ENCODE measurements around the gene VIT. TPM values are rescaled to one million over a fixed set of nuclear protein-coding genes. Genes with fewer than 3 reads are reported as not detected.
"Not testable (repeated sequence)": the region's sequence is repeated elsewhere in the genome, so short reads cannot be mapped to it uniquely, and the experiment has no call there.

Gene VIT
- total and polyA plus RNA-seq, 4 donors = 10.0 to 29.2 TPM; not detected in 2

- H3K27me3 ChIP-seq (ENCODE audit: control insufficient read depth in 1 of 2, insufficient read depth in 2 of 2, low read length in 1 of 2); H3K4me3 ChIP-seq (ENCODE audit: low read length in 2 of 2); ATAC-seq (ENCODE audit: low FRiP score); H3K9me3 ChIP-seq (ENCODE audit: control insufficient read depth, low read length); H3K36me3 ChIP-seq (ENCODE audit: control insufficient read depth in 1 of 2, insufficient read depth in 2 of 2, low read length in 1 of 2); H3K4me1 ChIP-seq (ENCODE audit: control insufficient read depth in 1 of 2, insufficient read depth in 2 of 2, low read length in 2 of 2); DNase-seq; H3K27ac ChIP-seq (ENCODE audit: low read depth in 1 of 2, low read length in 2 of 2); intact Hi-C loops (cut with DNase I): not testable (repeated sequence)
- 95 to 98% methylated on average over 22 to 30 of the region's 30 CpGs for WGBS, 2 donors
Measured at GRCh38 chr2:36688291-36688690, 8.2 kb upstream of the VIT start.

GRCh38 chr2:36689013-36689412, 7.5 kb upstream of the VIT start:
- H3K4me1 ChIP-seq (ENCODE audit: control insufficient read depth in 1 of 2, insufficient read depth in 2 of 2, low read length in 2 of 2); H3K4me3 ChIP-seq (ENCODE audit: low read length in 2 of 2); H3K27ac ChIP-seq (ENCODE audit: low read depth in 1 of 2, low read length in 2 of 2); ATAC-seq (ENCODE audit: low FRiP score); H3K9me3 ChIP-seq (ENCODE audit: control insufficient read depth, low read length); H3K27me3 ChIP-seq (ENCODE audit: control insufficient read depth in 1 of 2, insufficient read depth in 2 of 2, low read length in 1 of 2); H3K36me3 ChIP-seq (ENCODE audit: control insufficient read depth in 1 of 2, insufficient read depth in 2 of 2, low read length in 1 of 2); DNase-seq; intact Hi-C loops (cut with DNase I): not testable (repeated sequence)
- 95 to 97% methylated on average over 15 of the region's 15 CpGs for WGBS, 2 donors

- no peak for DNase-seq
- intact Hi-C loops (cut with DNase I) = no loop called here
- ATAC-seq (ENCODE audit: low FRiP score) = no peak
- no peak overlapping the region for H3K4me3 ChIP-seq (ENCODE audit: low read length in 2 of 2)
- WGBS, 2 donors = 45 to 48% methylated on average over 2 of the region's 2 CpGs
- H3K27me3 ChIP-seq (ENCODE audit: control insufficient read depth in 1 of 2, insufficient read depth in 2 of 2, low read length in 1 of 2) = no peaks in the 10 kb centered on the region
- H3K36me3 ChIP-seq (ENCODE audit: control insufficient read depth in 1 of 2, insufficient read depth in 2 of 2, low read length in 1 of 2) = no peaks in the 10 kb centered on the region
- H3K27ac ChIP-seq (ENCODE audit: low read depth in 1 of 2, low read length in 2 of 2) = no peak overlapping the region
- H3K9me3 ChIP-seq (ENCODE audit: control insufficient read depth, low read length) = no peaks in the 10 kb centered on the region
- no peaks in the 10 kb centered on the region for H3K4me1 ChIP-seq (ENCODE audit: control insufficient read depth in 1 of 2, insufficient read depth in 2 of 2, low read length in 2 of 2)
Measured at GRCh38 chr2:36692121-36692520, 4.4 kb upstream of the VIT start.

DNA sequence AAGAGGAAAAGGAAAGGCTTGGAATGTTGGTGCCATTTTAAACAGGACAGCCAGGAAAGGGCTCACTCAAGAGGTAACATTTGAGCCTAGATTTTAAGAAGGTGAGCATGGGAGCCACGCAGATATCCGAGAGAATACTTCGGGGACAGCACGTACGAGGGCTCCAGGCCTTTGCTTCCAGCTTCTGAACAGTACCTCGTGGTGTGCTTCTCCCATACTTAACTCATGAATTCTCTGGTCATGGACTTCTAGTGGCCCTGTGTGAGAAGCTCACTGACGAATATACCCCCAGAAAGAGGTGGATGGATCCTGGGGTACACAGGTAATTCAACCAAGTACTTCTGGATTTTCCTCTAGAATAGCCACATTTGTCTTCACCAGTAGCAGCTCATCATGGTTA, 2.7 kb upstream of the VIT start:
- Histone ChIP-seq H3K4me1 (ENCODE audit: control insufficient read depth in 1 of 2, insufficient read depth in 2 of 2, low read length in 2 of 2) (peaks cover 0 to 1% of the 10 kb centered on the region in 2 donors), H3K27ac (ENCODE audit: low read depth in 1 of 2, low read length in 2 of 2) (no peak overlapping the region), H3K36me3 (ENCODE audit: control insufficient read depth in 1 of 2, insufficient read depth in 2 of 2, low read length in 1 of 2) (no peaks in the 10 kb centered on the region), H3K9me3 (ENCODE audit: control insufficient read depth, low read length) (no peaks in the 10 kb centered on the region), H3K4me3 (ENCODE audit: low read length in 2 of 2) (no peak overlapping the region), H3K27me3 (ENCODE audit: control insufficient read depth in 1 of 2, insufficient read depth in 2 of 2, low read length in 1 of 2) (no peaks in the 10 kb centered on the region)
- DNase-seq = no peak
- 96 to 97% methylated on average over 7 of the region's 7 CpGs for WGBS, 2 donors
- no peak for ATAC-seq (ENCODE audit: low FRiP score)
- intact Hi-C loops (cut with DNase I) = no loop called here

DNA sequence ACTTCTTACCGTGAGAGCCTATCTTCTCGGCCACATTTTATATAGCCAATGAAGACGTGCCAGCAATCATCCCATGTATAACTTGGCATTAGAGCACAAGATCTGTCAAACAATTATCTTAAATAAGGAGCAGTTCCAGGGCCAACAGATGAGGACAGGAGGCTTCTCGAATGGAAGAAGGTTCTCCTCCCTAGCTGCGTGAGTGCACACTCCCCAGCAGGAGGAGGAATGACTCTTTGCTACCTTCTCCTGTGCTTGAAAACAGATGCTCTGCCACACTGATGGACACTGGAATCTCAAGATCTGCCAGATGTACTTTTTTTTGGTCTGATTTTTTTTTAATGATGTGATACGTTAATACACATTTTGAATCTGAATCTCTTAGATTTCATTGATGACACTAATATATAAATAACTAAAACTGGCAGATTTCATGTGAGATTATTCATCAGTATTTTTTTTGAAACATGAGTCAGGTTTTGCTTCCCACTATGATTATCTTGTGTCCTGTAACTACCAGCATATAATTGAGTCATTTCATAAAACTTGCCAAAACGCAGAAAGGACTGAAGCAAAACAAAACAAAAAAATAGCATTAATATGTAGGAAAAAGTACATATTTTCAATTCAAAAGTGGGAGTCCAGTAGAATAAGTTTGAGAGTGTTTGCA, 626 bp upstream of the VIT start:
- ATAC-seq (ENCODE audit: low FRiP score) = no peak

DNA sequence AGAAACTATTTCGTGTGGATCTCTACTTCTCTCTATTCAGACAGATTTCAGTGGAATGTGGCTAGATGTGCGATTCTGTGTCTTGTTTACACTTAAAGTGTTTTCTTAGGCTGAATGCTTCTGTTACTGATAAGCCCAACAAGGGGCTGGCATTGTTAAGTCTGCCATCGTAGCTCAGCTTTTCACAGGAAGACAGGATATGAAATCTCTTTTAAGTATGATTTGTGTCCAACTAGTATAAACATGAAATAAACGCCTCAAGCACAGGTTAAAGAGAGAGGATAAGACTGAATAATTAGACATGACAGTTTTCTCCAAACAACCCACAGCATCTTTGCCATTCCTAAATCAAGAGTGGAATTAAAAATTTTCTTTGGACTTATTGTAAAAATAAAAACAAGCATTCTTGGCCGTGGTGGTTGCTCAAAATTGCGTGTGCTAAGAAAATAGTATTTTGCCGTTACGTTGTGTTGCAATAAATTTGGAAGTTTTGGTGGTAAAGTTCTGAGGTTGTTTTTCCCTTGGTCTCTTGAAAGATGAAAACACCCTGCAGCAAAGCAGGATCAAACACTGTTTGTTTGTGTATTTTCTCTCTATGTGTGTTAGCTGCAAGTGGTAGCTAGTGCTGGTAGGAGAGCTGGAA, 1.0 kb downstream of the VIT start:
- H3K4me1 ChIP-seq (ENCODE audit: control insufficient read depth in 1 of 2, insufficient read depth in 2 of 2, low read length in 2 of 2) = peaks cover 0 to 1% of the 10 kb centered on the region in 2 donors
- H3K9me3 ChIP-seq (ENCODE audit: control insufficient read depth, low read length) = no peaks in the 10 kb centered on the region
- intact Hi-C loops (cut with DNase I) = no loop called here
- no peaks in the 10 kb centered on the region for H3K27me3 ChIP-seq (ENCODE audit: control insufficient read depth in 1 of 2, insufficient read depth in 2 of 2, low read length in 1 of 2)
- H3K4me3 ChIP-seq (ENCODE audit: low read length in 2 of 2) = no peak overlapping the region
- H3K36me3 ChIP-seq (ENCODE audit: control insufficient read depth in 1 of 2, insufficient read depth in 2 of 2, low read length in 1 of 2) = no peaks in the 10 kb centered on the region
- 7% methylated on average over 8 of the region's 8 CpGs for WGBS, 2 donors
- no peak overlapping the region for H3K27ac ChIP-seq (ENCODE audit: low read depth in 1 of 2, low read length in 2 of 2)
- no peak for ATAC-seq (ENCODE audit: low FRiP score)
- no peak for DNase-seq

More for the DNA sequence above, 626 bp upstream of the VIT start:
- intact Hi-C loops (cut with DNase I) = no loop called here
- Histone ChIP-seq H3K36me3 (ENCODE audit: control insufficient read depth in 1 of 2, insufficient read depth in 2 of 2, low read length in 1 of 2) (no peaks in the 10 kb centered on the region), H3K27me3 (ENCODE audit: control insufficient read depth in 1 of 2, insufficient read depth in 2 of 2, low read length in 1 of 2) (no peaks in the 10 kb centered on the region), H3K4me1 (ENCODE audit: control insufficient read depth in 1 of 2, insufficient read depth in 2 of 2, low read length in 2 of 2) (peaks cover 0 to 1% of the 10 kb centered on the region in 2 donors), H3K9me3 (ENCODE audit: control insufficient read depth, low read length) (no peaks in the 10 kb centered on the region), H3K27ac (ENCODE audit: low read depth in 1 of 2, low read length in 2 of 2) (no peak overlapping the region), H3K4me3 (ENCODE audit: low read length in 2 of 2) (no peak overlapping the region)
- no peak for DNase-seq
- whole genome bisulfite sequencing, 2 donors = 17 to 37% methylated on average over 7 of the region's 7 CpGs

GRCh38 chr2:36698993-36699392, 2.5 kb downstream of the VIT start:
- DNase-seq = no peak
- no peaks in the 10 kb centered on the region for H3K36me3 ChIP-seq (ENCODE audit: control insufficient read depth in 1 of 2, insufficient read depth in 2 of 2, low read length in 1 of 2)
- WGBS, 2 donors = 90 to 95% methylated on average over 1 of the region's 1 CpG
- no peaks in the 10 kb centered on the region for H3K27me3 ChIP-seq (ENCODE audit: control insufficient read depth in 1 of 2, insufficient read depth in 2 of 2, low read length in 1 of 2)
- no peaks in the 10 kb centered on the region for H3K9me3 ChIP-seq (ENCODE audit: control insufficient read depth, low read length)
- intact Hi-C loops (cut with DNase I) = no loop called here
- no peak overlapping the region for H3K4me3 ChIP-seq (ENCODE audit: low read length in 2 of 2)
- no peak overlapping the region for H3K27ac ChIP-seq (ENCODE audit: low read depth in 1 of 2, low read length in 2 of 2)
- peaks cover 0 to 1% of the 10 kb centered on the region in 2 donors for H3K4me1 ChIP-seq (ENCODE audit: control insufficient read depth in 1 of 2, insufficient read depth in 2 of 2, low read length in 2 of 2)
- no peak for ATAC-seq (ENCODE audit: low FRiP score)

DNA sequence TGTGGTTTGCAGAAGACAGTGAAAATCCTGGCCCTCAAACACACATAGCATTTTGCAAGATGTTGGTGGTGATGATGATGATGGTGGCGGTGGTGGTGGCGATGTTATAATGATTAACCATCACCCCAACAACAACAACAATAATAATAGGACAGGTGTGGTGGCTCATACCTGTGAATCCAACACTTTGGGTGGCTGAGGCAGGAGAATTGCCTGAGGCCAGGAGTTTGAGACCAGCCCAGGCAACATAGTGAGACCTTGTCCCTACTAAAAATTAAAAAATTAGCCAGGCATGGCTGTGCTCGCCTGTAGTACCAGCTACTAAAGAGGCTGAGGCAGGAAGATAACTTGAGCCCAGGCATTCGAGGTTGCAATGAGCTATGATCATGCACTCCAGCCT, 3.8 kb downstream of the VIT start:
- WGBS, 2 donors = 95 to 97% methylated on average over 4 of the region's 4 CpGs
- DNase-seq (no peak), ATAC-seq (ENCODE audit: low FRiP score) (no peak)
- Histone ChIP-seq H3K4me3 (ENCODE audit: low read length in 2 of 2) (no peak overlapping the region), H3K36me3 (ENCODE audit: control insufficient read depth in 1 of 2, insufficient read depth in 2 of 2, low read length in 1 of 2) (no peaks in the 10 kb centered on the region), H3K4me1 (ENCODE audit: control insufficient read depth in 1 of 2, insufficient read depth in 2 of 2, low read length in 2 of 2) (peaks cover 0 to 1% of the 10 kb centered on the region in 2 donors), H3K27ac (ENCODE audit: low read depth in 1 of 2, low read length in 2 of 2) (no peak overlapping the region), H3K27me3 (ENCODE audit: control insufficient read depth in 1 of 2, insufficient read depth in 2 of 2, low read length in 1 of 2) (no peaks in the 10 kb centered on the region), H3K9me3 (ENCODE audit: control insufficient read depth, low read length) (no peaks in the 10 kb centered on the region)
- intact Hi-C loops (cut with DNase I) = no loop called here

DNA sequence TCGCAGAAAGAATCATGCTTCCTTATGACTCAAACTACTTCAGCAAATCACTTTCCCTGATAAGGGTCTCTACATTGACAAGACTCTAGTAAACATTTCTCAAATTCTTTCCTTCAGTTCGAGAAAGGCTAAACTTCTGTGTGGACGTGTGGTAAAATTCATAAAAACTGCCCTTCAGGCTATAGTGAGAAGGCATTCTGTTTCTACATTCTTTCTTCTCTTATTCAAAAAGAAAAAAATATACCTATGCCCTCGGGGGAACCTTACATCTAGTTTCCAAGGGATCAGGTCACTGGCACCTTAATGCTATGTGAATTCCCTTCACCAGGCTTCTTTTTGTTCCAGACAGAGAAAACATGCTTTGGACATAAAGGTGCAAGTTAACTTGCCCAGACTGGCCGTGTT, 4.9 kb downstream of the VIT start:
- Histone ChIP-seq H3K4me3 (ENCODE audit: low read length in 2 of 2) (no peak overlapping the region), H3K4me1 (ENCODE audit: control insufficient read depth in 1 of 2, insufficient read depth in 2 of 2, low read length in 2 of 2) (peaks cover 0 to 1% of the 10 kb centered on the region in 2 donors), H3K27ac (ENCODE audit: low read depth in 1 of 2, low read length in 2 of 2) (no peak overlapping the region), H3K9me3 (ENCODE audit: control insufficient read depth, low read length) (no peaks in the 10 kb centered on the region), H3K36me3 (ENCODE audit: control insufficient read depth in 1 of 2, insufficient read depth in 2 of 2, low read length in 1 of 2) (no peaks in the 10 kb centered on the region), H3K27me3 (ENCODE audit: control insufficient read depth in 1 of 2, insufficient read depth in 2 of 2, low read length in 1 of 2) (no peaks in the 10 kb centered on the region)
- ATAC-seq (ENCODE audit: low FRiP score) (no peak), DNase-seq (no peak)
- intact Hi-C loops (cut with DNase I) = no loop called here
- whole genome bisulfite sequencing, 2 donors = 25 to 33% methylated on average over 5 of the region's 5 CpGs
